NCI-H2081 treated with DMSO at 0.1 percent for 48 hours (cell line): Measurements from ENCODE around the gene ADAMTS16.

ENCODE experiments used
- DNase-seq: peaks from one replicate; lab custom pipeline; 2025; lab: John Stamatoyannopoulos, UW

The ADAMTS16 gene

GRCh38 chr5:5290674-5291334 lies 150.7 kb downstream of the ADAMTS16 start:
- DNase-seq = no peak

GRCh38 chr5:5291357-5291756 lies 151.2 kb downstream of the ADAMTS16 start:
- DNase-seq = no peak

GRCh38 chr5:5293029-5293428 lies 152.9 kb downstream of the ADAMTS16 start:
- DNase-seq = no peak

GRCh38 chr5:5294429-5294828 lies 154.3 kb downstream of the ADAMTS16 start:
- DNase-seq = no peak

- DNase-seq = no peak
Observed at GRCh38 chr5:5295351-5295750, 155.2 kb downstream of the ADAMTS16 start.

- DNase-seq = no peak
Observed at GRCh38 chr5:5296051-5296450, 155.9 kb downstream of the ADAMTS16 start.

- no peak for DNase-seq
Observed at GRCh38 chr5:5297432-5298067, 157.4 kb downstream of the ADAMTS16 start.

- no peak for DNase-seq
Observed at GRCh38 chr5:5298068-5298633, 158.0 kb downstream of the ADAMTS16 start.

GRCh38 chr5:5298841-5299541 lies 158.9 kb downstream of the ADAMTS16 start:
- no peak for DNase-seq

- no peak for DNase-seq
Observed at GRCh38 chr5:5301176-5301575, 161.0 kb downstream of the ADAMTS16 start.

GRCh38 chr5:5302201-5302600 lies 162.1 kb downstream of the ADAMTS16 start:
- DNase-seq = no peak

- no peak for DNase-seq
Observed at GRCh38 chr5:5303242-5303641, 163.1 kb downstream of the ADAMTS16 start.

- DNase-seq = no peak
Observed at GRCh38 chr5:5304361-5305020, 164.4 kb downstream of the ADAMTS16 start.

- no peak for DNase-seq
Observed at GRCh38 chr5:5306696-5307095, 166.6 kb downstream of the ADAMTS16 start.

GRCh38 chr5:5308319-5308718 lies 168.2 kb downstream of the ADAMTS16 start:
- DNase-seq = no peak

- no peak for DNase-seq
Observed at GRCh38 chr5:5309645-5310044, 169.5 kb downstream of the ADAMTS16 start.

GRCh38 chr5:5313101-5313635 lies 173.0 kb downstream of the ADAMTS16 start:
- DNase-seq = no peak

GRCh38 chr5:5314166-5314565 lies 174.0 kb downstream of the ADAMTS16 start:
- DNase-seq = no peak

GRCh38 chr5:5314626-5315025 lies 174.5 kb downstream of the ADAMTS16 start:
- no peak for DNase-seq

- DNase-seq = no peak
Observed at GRCh38 chr5:5315068-5315980, 175.2 kb downstream of the ADAMTS16 start.

- no peak for DNase-seq
Observed at GRCh38 chr5:5316334-5316733, 176.2 kb downstream of the ADAMTS16 start.
